GM19240 (cell line): ENCODE results near the gene SCGB3A1.

ENCODE experiments used
- DNase-seq: peaks from one replicate; pipeline ENCODE4 v3.0.0; 2011; ENCODE audit warnings: low spot score; ENCODE audit not compliant: insufficient read length

Gene SCGB3A1

GRCh38 chr5:180590543-180591310 is 572 bp downstream of the SCGB3A1 start:
- no peak for DNase-seq

GRCh38 chr5:180589771-180590542 is 1.3 kb downstream of the SCGB3A1 start:
- no peak for DNase-seq

- DNase-seq: no peak
These were observed 4.4 kb downstream of the SCGB3A1 start for GRCh38 chr5:180586870-180587269.

- DNase-seq: no peak
These were observed 5.1 kb downstream of the SCGB3A1 start for GRCh38 chr5:180586204-180586603.

GRCh38 chr5:180583738-180584137 is 7.6 kb downstream of the SCGB3A1 start:
- DNase-seq: no peak

- DNase-seq: no peak
These were observed 10.6 kb downstream of the SCGB3A1 start for GRCh38 chr5:180580681-180581080.

- DNase-seq: no peak
These were observed 15.7 kb downstream of the SCGB3A1 start for GRCh38 chr5:180575571-180575970.

GRCh38 chr5:180568914-180569313 is 22.4 kb downstream of the SCGB3A1 start:
- DNase-seq: no peak

- no peak for DNase-seq
These were observed 27.3 kb downstream of the SCGB3A1 start for GRCh38 chr5:180563994-180564393.

- no peak for DNase-seq
These were observed 33.1 kb downstream of the SCGB3A1 start for GRCh38 chr5:180558232-180558631.

GRCh38 chr5:180557217-180557809 is 34.0 kb downstream of the SCGB3A1 start:
- no peak for DNase-seq

- DNase-seq: no peak
These were observed 36.0 kb downstream of the SCGB3A1 start for GRCh38 chr5:180555168-180555921.

GRCh38 chr5:180553530-180553929 is 37.8 kb downstream of the SCGB3A1 start:
- DNase-seq: no peak

- no peak for DNase-seq
These were observed 42.7 kb downstream of the SCGB3A1 start for GRCh38 chr5:180548563-180548962.

- DNase-seq: no peak
These were observed 46.1 kb downstream of the SCGB3A1 start for GRCh38 chr5:180545248-180545647.

- no peak for DNase-seq
These were observed 49.6 kb downstream of the SCGB3A1 start for GRCh38 chr5:180541710-180542109.
